ENCODE results near the gene SMIM24.
"Not testable (repeated sequence)": the region's sequence is repeated elsewhere in the genome, so short reads cannot be mapped to it uniquely, and the experiment has no call there.

Gene SMIM24

DNA sequence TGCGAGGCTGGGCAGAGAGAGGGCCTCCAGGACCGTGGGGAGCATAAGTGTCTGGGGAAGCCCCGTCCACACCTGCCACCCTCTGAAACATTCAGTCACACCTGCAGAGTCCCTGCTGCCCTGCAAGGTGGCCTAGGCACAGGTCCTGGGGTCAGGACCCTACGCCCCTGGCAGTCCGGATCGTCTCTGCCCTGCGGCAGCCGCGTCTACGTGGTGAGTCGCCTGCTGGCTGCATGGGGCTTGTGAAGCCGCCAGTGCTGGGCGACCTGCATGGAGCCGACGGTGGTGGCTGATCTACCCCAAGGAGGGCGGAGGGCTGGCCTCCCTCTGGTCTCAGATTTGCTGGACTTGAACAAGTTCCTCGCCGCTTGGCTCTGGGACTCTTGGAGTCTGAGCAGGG, 38.8 kb upstream of the SMIM24 start:
- no peaks in the 10 kb centered on the region for H3K9me3 Mint-ChIP-seq
- H3K4me1 Mint-ChIP-seq = peaks cover 52% of the 10 kb centered on the region
- peak overlapping the region; percentile 66 for H3K27ac Mint-ChIP-seq
- no peak overlapping the region for H3K4me3 Mint-ChIP-seq
- H3K36me3 Mint-ChIP-seq = peaks cover 26% of the 10 kb centered on the region
- no peak for ATAC-seq
- no peaks in the 10 kb centered on the region for H3K27me3 Mint-ChIP-seq

DNA sequence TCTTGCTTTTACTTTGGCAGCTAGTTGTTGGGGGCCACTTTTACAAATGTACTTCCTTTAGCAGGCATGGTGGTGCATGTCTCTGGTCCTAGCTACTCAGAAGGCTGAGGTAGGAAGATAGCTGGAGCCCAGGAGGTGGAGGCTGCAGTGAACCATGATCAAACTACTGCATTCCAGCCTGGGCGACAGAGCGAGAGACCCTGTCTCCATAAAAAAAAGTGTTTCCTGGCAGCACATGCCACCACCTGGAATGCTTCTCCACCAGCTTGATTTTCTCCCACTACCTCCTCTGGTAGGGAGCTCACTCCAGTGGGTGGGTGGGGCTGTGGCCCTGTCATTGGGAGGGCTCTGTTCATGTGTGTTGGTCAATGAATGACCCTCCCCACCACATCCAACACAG, 38.3 kb upstream of the SMIM24 start:
- H3K4me1 Mint-ChIP-seq = peaks cover 56% of the 10 kb centered on the region
- no peak for ATAC-seq
- peaks cover 23% of the 10 kb centered on the region for H3K36me3 Mint-ChIP-seq
- H3K27me3 Mint-ChIP-seq = no peaks in the 10 kb centered on the region
- H3K27ac Mint-ChIP-seq = peak overlapping the region; percentile 66
- H3K4me3 Mint-ChIP-seq = no peak overlapping the region
- H3K9me3 Mint-ChIP-seq = no peaks in the 10 kb centered on the region

DNA sequence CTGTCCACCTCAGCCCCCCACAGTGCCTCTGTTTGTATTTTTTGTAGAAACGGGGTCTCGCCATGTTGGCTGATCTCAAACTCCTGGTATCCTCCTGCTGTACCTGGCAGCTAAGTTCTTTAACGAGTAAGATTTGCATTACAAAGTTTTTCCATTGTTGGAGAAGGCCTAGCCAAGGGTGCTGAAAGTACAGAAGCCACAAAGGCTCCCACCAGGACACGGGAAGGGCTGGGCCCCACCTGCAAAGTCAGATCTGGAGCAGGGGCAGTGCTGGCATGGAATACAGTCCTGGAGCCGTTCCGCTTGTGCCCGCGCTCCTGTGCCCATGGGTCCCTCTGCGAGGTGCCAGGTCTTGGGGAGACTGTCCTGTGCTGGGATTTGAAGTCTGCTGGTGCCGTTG, 37.9 kb upstream of the SMIM24 start:
- Mint-ChIP-seq H3K9me3 (no peaks in the 10 kb centered on the region), H3K4me1 (peaks cover 60% of the 10 kb centered on the region), H3K27ac (peak overlapping the region; percentile 66), H3K4me3 (no peak overlapping the region), H3K27me3 (no peaks in the 10 kb centered on the region), H3K36me3 (peaks cover 19% of the 10 kb centered on the region)
- no peak for ATAC-seq

DNA sequence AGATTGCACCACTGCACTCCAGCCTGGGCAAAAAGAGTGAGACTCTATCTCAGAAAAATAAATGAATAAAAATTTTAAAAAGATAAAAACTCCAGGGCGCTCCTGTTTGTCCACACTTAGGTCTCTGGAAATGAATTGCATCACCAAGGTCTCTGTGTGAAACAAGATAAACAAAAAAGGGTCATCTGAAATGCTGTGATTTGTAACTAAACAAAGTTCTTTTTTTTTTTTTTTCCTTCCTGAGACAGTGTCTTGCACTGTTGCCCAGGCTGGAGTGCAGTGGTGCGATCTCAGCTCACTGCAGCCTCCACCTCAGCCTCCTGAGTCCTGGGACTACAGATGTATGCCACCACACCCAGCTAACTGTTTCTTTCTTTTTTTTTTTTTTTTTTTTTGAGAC, 37.3 kb upstream of the SMIM24 start:
- Mint-ChIP-seq H3K27me3 (no peaks in the 10 kb centered on the region), H3K27ac (no peak overlapping the region), H3K4me3 (no peak overlapping the region), H3K9me3 (no peaks in the 10 kb centered on the region), H3K4me1 (peaks cover 60% of the 10 kb centered on the region), H3K36me3 (peaks cover 18% of the 10 kb centered on the region)
- no peak for ATAC-seq

DNA sequence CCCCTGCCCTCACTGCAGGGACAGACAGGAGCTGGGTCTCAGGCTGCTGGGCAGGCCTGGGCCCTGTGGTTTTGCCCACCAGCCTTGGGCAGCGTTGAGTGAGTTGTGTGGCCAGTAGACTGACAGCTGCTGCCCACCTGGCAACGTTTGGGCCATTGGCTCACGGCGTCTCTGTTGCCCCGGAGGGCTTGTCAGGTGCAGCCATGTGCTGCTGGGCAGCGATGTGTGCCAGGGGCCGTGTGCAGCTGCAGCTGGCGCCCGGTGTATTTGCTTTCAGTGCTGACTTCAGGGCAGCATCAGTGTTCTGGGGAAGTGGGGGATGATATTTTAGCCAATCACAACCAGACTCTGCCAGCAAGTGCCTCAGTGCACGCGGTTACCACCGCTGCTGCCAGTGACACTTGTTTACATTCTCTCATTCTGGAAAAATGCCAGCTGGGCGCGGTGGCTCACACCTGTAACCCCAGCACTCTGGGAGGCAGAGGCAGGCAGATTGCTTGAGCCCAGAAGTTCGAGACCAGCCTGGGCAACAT, 36.4 kb upstream of the SMIM24 start:
- Mint-ChIP-seq H3K9me3 (no peaks in the 10 kb centered on the region), H3K4me3 (peak overlapping the region; percentile 28), H3K27ac (peak overlapping the region; percentile 87), H3K36me3 (peaks cover 13% of the 10 kb centered on the region), H3K27me3 (no peaks in the 10 kb centered on the region), H3K4me1 (peaks cover 59% of the 10 kb centered on the region)
- peak; percentile 93 for ATAC-seq

DNA sequence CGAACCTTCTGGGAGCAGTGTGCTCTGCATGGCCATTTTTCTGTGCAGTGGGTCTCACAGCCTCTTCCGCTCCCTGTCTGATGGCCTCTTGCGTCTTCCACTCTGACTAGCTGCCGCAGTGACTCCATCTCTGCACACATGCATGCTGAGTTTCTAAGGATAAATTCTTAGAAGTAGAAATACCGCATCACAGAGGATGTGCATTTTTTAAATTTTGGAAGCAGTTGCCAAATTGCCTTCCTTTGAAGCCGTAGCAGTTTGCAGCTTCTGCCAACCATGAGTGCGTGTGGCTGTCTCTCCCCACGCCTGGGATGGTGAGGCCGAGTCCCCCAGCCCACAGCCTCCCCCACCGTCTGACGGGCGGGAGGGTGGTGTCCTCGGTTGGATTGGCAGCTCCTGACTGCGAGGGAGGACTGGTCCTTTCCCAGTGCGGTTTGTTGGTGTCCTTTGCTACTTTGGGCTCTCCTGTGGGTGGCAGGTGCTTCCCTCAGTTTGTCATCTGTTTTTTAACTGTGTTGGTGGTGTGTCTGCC, 35.6 kb upstream of the SMIM24 start:
- peak overlapping the region; percentile 87 for H3K27ac Mint-ChIP-seq
- no peaks in the 10 kb centered on the region for H3K9me3 Mint-ChIP-seq
- H3K4me1 Mint-ChIP-seq = peaks cover 63% of the 10 kb centered on the region
- H3K4me3 Mint-ChIP-seq = no peak overlapping the region
- ATAC-seq = no peak
- H3K36me3 Mint-ChIP-seq = peaks cover 13% of the 10 kb centered on the region
- no peaks in the 10 kb centered on the region for H3K27me3 Mint-ChIP-seq

DNA sequence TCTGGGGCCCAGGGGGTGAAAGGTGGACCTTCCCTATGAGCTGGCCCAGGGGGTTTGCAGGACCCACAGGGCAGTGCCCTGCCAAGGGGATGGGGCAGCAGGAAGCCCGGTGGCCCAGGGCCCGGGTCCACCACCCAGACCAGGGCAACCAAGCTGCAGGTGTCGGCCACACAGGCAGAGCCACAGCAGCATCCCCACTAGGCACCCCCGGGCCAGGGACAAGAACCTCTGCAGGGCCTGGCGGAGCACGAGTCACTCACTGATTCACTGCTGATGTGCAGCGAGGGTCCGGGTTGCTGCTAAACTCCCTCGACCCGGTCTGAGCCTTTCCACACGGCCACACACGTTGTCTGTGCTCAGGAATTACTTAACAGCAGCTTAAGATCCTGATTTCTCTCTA, 34.6 kb upstream of the SMIM24 start:
- no peaks in the 10 kb centered on the region for H3K9me3 Mint-ChIP-seq
- peaks cover 71% of the 10 kb centered on the region for H3K4me1 Mint-ChIP-seq
- no peak overlapping the region for H3K4me3 Mint-ChIP-seq
- no peaks in the 10 kb centered on the region for H3K27me3 Mint-ChIP-seq
- peaks cover 15% of the 10 kb centered on the region for H3K36me3 Mint-ChIP-seq
- H3K27ac Mint-ChIP-seq = no peak overlapping the region
- no peak for ATAC-seq

DNA sequence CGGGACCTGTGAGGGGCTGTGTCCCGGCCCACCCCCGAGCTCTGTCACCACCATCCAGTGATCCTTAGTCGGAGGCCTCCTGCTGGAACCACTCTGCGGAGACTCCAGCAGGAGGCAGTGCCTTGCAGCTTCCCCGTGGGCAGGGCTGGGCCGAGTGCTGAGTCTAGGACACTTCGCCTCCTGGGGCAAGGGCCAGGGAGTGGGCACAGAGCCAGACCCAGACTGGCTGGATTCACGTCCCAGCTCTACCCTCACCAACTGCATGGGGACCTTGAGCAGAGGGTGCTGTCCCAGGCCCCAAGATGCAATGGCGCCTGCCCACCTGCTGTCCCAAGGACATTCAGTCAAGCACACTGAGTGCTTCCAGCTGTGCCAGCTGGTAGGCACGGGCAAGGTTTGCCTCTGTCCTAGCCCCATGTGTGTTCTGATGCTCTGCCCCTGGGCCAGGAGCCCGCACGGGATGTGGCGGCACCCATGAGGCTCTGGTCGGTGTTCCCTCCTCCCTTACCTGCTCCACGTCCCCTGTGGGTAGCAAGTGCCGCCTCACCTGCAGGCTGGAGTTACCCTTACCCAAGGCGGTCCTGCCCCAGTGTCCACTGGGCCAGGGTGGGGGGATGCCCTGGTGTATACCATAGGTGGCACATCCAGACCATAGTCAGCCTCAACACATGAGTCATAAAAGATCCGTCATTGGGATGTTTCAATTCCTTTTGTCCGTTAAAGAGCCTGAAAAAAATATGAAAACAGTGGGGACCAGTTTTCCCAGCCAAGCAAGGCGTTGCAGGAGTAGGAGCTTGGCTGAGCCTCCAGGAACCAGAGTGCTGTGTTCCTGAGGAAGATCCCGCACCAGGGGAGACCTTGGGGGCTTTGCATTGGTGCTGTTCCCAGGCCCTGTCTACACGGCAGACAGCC, 33.2 kb upstream of the SMIM24 start:
- Mint-ChIP-seq H3K4me1 (peaks cover 74% of the 10 kb centered on the region), H3K4me3 (no peak overlapping the region), H3K27me3 (no peaks in the 10 kb centered on the region), H3K9me3 (no peaks in the 10 kb centered on the region), H3K27ac (no peak overlapping the region), H3K36me3 (peaks cover 26% of the 10 kb centered on the region)
- ATAC-seq = no peak

DNA sequence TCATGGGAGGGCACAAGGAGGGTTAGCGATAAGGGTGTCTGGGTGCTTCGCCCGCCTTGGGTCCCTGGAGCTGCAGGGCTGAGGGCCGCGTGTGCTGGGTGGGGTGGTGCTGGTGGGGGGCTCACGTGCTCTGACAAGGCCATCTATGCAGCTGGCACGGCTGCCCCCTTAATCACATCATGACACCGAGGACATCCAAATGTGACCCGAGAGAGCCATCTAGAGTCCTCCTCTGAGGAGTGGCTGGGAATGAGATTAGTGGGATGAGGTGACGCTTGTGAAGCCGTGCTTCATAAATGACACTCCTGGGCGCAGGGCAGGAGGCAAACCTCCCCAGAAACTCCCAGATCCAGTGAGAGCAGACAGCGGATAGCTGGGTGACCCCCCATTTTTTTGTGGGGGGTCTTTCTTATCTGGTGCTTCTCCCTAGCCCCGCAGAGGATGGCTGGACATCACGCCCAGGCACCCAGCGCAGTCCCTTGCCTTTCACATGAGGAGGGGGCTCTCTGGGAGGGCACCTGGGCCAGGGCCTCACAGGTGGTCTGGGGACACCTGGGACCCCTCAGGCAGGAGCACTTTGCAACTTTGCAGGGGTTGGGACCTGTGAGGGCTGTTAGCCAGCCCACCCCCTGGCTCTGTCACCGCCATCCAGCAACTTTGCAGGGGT, 32.4 kb upstream of the SMIM24 start:
- no peaks in the 10 kb centered on the region for H3K9me3 Mint-ChIP-seq
- no peak for ATAC-seq
- H3K36me3 Mint-ChIP-seq = peaks cover 26% of the 10 kb centered on the region
- H3K4me3 Mint-ChIP-seq = no peak overlapping the region
- peaks cover 75% of the 10 kb centered on the region for H3K4me1 Mint-ChIP-seq
- H3K27ac Mint-ChIP-seq = no peak overlapping the region
- H3K27me3 Mint-ChIP-seq = no peaks in the 10 kb centered on the region

DNA sequence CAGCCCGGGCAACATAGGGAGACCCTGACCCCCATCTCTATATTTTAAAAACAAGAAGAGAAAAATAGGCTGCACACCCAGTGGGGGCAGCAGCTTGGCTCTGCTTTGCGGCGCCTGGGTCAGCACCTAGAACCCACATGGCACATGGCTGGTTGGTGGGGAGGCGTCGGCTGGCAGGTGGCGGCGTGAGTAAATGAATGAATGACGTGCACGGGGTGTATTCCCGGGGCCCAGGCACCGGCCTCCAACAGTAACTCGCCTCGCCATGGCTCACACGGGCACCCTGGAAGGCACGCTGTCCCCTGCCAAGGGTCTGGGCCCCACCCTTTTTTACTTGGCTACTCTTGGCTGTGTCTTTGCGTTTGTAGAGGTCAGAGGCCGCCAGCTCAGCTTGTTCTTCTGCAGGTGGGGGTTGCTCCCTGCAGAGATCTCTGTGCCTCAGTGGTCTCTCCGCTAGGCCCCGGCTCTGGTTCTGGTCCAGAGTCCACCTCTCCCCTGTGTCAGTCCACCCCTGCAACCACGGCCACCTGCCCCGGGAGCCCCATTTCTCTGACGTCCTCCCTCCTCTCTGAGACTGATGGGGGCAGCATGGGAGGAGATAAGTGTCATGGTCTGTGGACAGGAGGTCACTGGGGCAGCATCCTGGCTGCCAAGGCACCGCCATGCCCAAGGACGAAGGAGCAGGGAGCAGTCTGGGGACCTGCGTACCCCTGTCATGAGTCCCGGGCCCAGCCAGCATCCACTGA, 31.4 kb upstream of the SMIM24 start:
- Mint-ChIP-seq H3K9me3 (no peaks in the 10 kb centered on the region), H3K27me3 (no peaks in the 10 kb centered on the region), H3K27ac (no peak overlapping the region), H3K4me1 (peaks cover 79% of the 10 kb centered on the region), H3K4me3 (no peak overlapping the region), H3K36me3 (peaks cover 26% of the 10 kb centered on the region)
- no peak for ATAC-seq

DNA sequence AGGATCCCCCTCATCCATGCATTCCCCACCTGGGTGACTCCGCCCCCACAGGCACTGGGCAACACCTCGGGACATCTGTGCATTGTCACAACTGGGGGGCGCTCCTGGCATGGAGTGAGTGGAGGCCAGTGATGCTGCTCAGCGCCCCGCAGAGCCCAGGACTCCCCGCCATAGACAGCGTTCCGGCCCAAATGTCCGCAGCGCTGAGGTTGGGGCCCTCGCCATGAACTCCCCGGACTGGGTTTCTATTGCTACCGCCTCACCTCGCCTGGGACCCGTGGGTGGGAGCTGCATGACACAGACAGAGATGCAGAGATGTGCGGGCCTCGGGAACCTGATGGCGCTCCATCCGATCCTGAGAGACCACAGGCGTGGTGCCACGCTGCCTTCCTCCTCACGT, 30.4 kb upstream of the SMIM24 start:
- H3K9me3 Mint-ChIP-seq = no peaks in the 10 kb centered on the region
- no peak overlapping the region for H3K27ac Mint-ChIP-seq
- ATAC-seq = no peak
- H3K4me3 Mint-ChIP-seq = no peak overlapping the region
- H3K36me3 Mint-ChIP-seq = peaks cover 26% of the 10 kb centered on the region
- peaks cover 70% of the 10 kb centered on the region for H3K4me1 Mint-ChIP-seq
- H3K27me3 Mint-ChIP-seq = no peaks in the 10 kb centered on the region

DNA sequence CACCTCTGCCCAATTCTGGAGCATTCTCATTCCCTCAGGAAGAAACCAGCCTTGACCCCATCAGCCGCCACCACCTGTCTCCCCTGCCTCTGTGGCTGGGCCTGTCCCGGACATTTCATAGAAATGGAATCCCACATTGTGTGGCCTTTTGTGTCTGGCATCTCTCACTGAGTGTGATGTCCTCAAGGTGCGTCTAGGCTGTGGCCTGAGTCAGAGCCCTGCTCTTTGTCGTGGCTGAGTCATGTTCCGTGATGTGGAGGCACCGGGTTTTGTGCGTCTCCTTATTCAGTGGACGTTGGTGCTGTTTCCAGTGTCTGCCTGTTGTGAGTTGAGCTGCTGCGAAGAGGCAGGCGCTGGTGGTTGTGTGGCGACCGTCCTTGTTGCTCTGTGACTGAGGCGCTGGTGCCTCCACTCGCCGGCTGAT, 29.3 kb upstream of the SMIM24 start:
- Mint-ChIP-seq H3K36me3 (peaks cover 25% of the 10 kb centered on the region), H3K27ac (peak overlapping the region; percentile 5), H3K4me1 (peaks cover 66% of the 10 kb centered on the region), H3K27me3 (no peaks in the 10 kb centered on the region), H3K9me3 (no peaks in the 10 kb centered on the region), H3K4me3 (peak overlapping the region; percentile 14)
- ATAC-seq = no peak

DNA sequence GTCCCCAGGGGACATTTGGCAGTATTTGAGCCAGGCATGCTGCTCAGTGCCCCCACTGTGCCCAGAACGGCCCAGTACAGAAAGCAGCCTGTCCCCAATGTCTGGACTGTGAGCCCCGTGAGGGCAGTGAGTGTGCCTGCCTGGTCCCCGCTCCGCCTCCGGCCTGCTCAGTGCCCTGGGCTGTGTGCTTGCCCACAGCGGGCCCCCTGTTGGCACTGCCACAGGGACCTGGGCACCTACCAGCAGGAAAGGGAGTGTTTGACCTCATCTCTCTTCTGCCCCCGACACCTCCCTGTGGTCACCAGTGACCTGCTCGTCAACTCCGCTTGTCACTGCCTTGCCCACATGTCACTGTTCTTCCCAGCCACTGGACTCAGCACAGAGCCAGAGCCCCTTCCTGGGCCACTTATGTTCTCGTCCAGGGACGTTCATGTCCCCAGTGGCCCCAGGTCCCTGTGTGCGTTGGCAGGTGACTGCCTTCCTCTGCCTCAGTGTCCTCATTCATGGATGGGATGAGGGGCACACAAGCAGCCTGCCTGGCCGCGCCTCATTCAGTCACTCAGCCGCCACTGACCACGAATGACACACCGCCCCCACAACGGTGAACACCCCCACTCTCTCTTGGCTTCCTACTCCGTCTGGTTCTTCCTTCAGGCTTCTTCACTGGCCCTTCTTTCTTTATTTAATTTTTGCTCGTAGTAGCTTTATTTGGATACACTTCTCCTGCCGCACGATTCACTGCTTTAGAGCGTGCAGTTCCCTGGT, 28.6 kb upstream of the SMIM24 start:
- Mint-ChIP-seq H3K27ac (peak overlapping the region; percentile 5), H3K27me3 (no peaks in the 10 kb centered on the region), H3K4me1 (peaks cover 61% of the 10 kb centered on the region), H3K4me3 (peak overlapping the region; percentile 14), H3K9me3 (no peaks in the 10 kb centered on the region), H3K36me3 (peaks cover 19% of the 10 kb centered on the region)
- ATAC-seq = no peak

DNA sequence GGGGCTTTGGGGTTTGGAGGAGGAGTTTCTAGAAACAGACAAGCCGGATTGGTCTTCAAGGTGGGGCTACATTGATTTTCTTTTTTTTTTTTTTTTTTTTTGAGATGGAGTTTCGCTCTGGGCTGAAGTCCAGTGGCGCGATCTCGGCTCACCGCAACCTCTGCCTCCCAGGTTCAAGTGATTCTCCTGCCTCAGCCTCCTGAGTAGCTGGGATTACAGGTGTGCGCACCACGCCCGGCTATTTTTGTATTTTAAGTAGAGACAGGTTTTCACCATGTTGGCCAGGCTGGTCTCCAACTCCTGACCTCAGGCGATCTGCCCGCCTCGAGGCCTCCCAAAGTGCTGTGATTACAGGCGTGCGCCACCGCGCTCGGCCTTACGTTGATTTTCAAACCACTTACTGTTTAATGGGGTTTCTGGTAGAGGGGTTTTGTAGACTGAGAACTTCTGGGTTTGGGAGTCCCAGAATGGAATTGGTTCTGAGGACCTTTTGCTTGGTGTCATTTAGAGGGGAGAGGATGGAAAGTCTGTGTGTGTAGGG, 27.9 kb upstream of the SMIM24 start:
- not testable (repeated sequence) for H3K27me3 Mint-ChIP-seq, ATAC-seq, H3K9me3 Mint-ChIP-seq, H3K27ac Mint-ChIP-seq
- Mint-ChIP-seq H3K4me3 (peak overlapping the region; percentile 30), H3K4me1 (peaks cover 55% of the 10 kb centered on the region), H3K36me3 (peaks cover 19% of the 10 kb centered on the region)
